Breast epithelium (tissue), 4 donors: ENCODE results near the gene MECR. TPM values are rescaled to one million over a fixed set of nuclear protein-coding genes. Genes with fewer than 3 reads are reported as not detected.

Experiments used
- DNase-seq, 2 donors: peaks; one replicate each; pipeline ENCODE4 v3.0.0-alpha.2; 2019; ENCODE audit warnings: low spot score in 2 of 2
- H3K27ac ChIP-seq, 2 donors: fragments of 200-600 bp; sonication (generic) in 1 of 2; one replicate each; pipeline ENCODE4 v1.5.1; 2016 to 2019; ENCODE audit warnings: mild to moderate bottlenecking in 1 of 2
- H3K27me3 ChIP-seq, 2 donors: fragments of 200-600 bp; sonication (generic) in 1 of 2; one replicate each; pipeline versions ENCODE4 v1.5.1 to v1.6.0; 2017 to 2019; ENCODE audit warnings: control low read depth in 1 of 2, mild to moderate bottlenecking in 1 of 2
- H3K36me3 ChIP-seq: fragments of 200-600 bp; one replicate; pipeline ENCODE4 v1.5.1; 2019
- H3K4me1 ChIP-seq, 2 donors: fragments of 200-600 bp; sonication (generic); one replicate each; pipeline ENCODE4 v1.5.1; 2016 to 2019; ENCODE audit warnings: control low read depth in 1 of 2
- H3K4me3 ChIP-seq, 3 donors: fragments of 200-600 bp; sonication (generic); 1 replicate in 2 of 3; 2 replicates in 1 of 3; pipeline ENCODE4 v1.5.1; 2016 to 2019; ENCODE audit warnings: mild to moderate bottlenecking in 3 of 3, moderate library complexity in 2 of 3
- H3K9me3 ChIP-seq, 2 donors: fragments of 200-600 bp; sonication (generic) in 1 of 2; one replicate each; pipeline ENCODE4 v1.5.1; 2016 to 2019; ENCODE audit warnings: control low read depth in 1 of 2
- CTCF ChIP-seq, 3 donors: fragments of 450-650 bp; IDR thresholded peaks; one replicate each; pipeline ENCODE4 v1.5.1; 2016 to 2017; ENCODE audit warnings: antibody characterized with exemption in 3 of 3, mild to moderate bottlenecking in 3 of 3, moderate library complexity in 3 of 3
- POLR2A ChIP-seq: fragments of 450-650 bp; IDR thresholded peaks from one replicate; pipeline ENCODE4 v1.6.1; 2016; ENCODE audit warnings: antibody characterized with exemption, mild to moderate bottlenecking, moderate library complexity
- POLR2AphosphoS5 ChIP-seq, 3 donors: sonication (generic); formaldehyde crosslinking; IDR thresholded peaks; one replicate each; pipeline ENCODE4 v1.6.1; 2017; ENCODE audit warnings: antibody characterized with exemption in 3 of 3
- intact Hi-C: fragments of 100-400 bp; cut with DNase I; formaldehyde crosslinking; loops from one replicate; pipeline ENCODE4 v1.15.1; 2023; ENCODE audit warnings: low total_unique reads
- total RNA-seq, 3 donors: library from RNA; depleted of rRNA; stranded (reverse); fragments of >200 nt; gene quantifications; one replicate each; pipeline ENCODE4 v1.1.0, GENCODE V29; 2016

MECR gene
- total RNA-seq, 3 donors from 2014 or later, result 21.0 to 23.3 (median 21.3) TPM

- no peak for TF ChIP-seq CTCF (IDR thresholded peaks at IDR 0.05)
- Histone ChIP-seq H3K27me3 (no peaks in the 10 kb centered on the region), H3K9me3 (no peaks in the 10 kb centered on the region), H3K4me3 (no peak overlapping the region), H3K27ac (no peak overlapping the region), H3K4me1 (no peaks in the 10 kb centered on the region), H3K36me3 (peaks cover 4% of the 10 kb centered on the region)
- DNase-seq, result no peak
- intact Hi-C loops, result loop anchor here (10.0 kb wide), 2 partner anchors 304 to 434 kb away; no protein-coding TSS in a partner anchor
Measured at GRCh38 chr1:29209173-29209572, 21.6 kb downstream of the MECR start.

GRCh38 chr1:29208442-29208841 is 22.3 kb downstream of the MECR start:
- TF ChIP-seq POLR2A (no peak), CTCF (IDR thresholded peaks at IDR 0.05) (no peak), POLR2AphosphoS5 (IDR thresholded peaks at IDR 0.05) (no peak)
- peaks cover 4% of the 10 kb centered on the region for H3K36me3 ChIP-seq
- H3K4me1 ChIP-seq, result no peaks in the 10 kb centered on the region
- no peaks in the 10 kb centered on the region for H3K9me3 ChIP-seq
- intact Hi-C loops, result loop anchor here (10.0 kb wide), 2 partner anchors 304 to 434 kb away; no protein-coding TSS in a partner anchor
- DNase-seq, result no peak
- no peak overlapping the region for H3K4me3 ChIP-seq
- no peak overlapping the region for H3K27ac ChIP-seq
- no peaks in the 10 kb centered on the region for H3K27me3 ChIP-seq

GRCh38 chr1:29202584-29203340 is 28.0 kb downstream of the MECR start:
- TF ChIP-seq POLR2AphosphoS5 (IDR thresholded peaks at IDR 0.05) (peak; percentile 92 to 94 (median 94)), POLR2A (no peak), CTCF (IDR thresholded peaks at IDR 0.05) (peak; percentile 96 to 99 (median 97))
- Histone ChIP-seq H3K36me3 (peaks cover 4% of the 10 kb centered on the region), H3K9me3 (no peaks in the 10 kb centered on the region), H3K4me1 (peaks cover 5 to 6% of the 10 kb centered on the region in 2 donors), H3K27ac (peak overlapping the region; percentile 92 to 93), H3K4me3 (peak overlapping the region in 1 of 3 donors; percentile 35), H3K27me3 (no peaks in the 10 kb centered on the region)
- intact Hi-C loops, result loop anchor here (10.0 kb wide), 2 partner anchors 298 to 428 kb away; no protein-coding TSS in a partner anchor
- DNase-seq, result peak; percentile 94 to 97

- DNase-seq, result no peak
- Histone ChIP-seq H3K36me3 (peaks cover 4% of the 10 kb centered on the region), H3K27me3 (no peaks in the 10 kb centered on the region), H3K4me3 (no peak overlapping the region), H3K9me3 (no peaks in the 10 kb centered on the region), H3K4me1 (peaks cover 5 to 6% of the 10 kb centered on the region in 2 donors), H3K27ac (peak overlapping the region; percentile 92 to 93)
- TF ChIP-seq POLR2A (no peak), POLR2AphosphoS5 (IDR thresholded peaks at IDR 0.05) (no peak), CTCF (IDR thresholded peaks at IDR 0.05) (no peak)
- intact Hi-C loops, result loop anchor here (10.0 kb wide), 2 partner anchors 297 to 427 kb away; no protein-coding TSS in a partner anchor
Measured at GRCh38 chr1:29202053-29202452, 28.7 kb downstream of the MECR start.

- no peak overlapping the region for H3K4me3 ChIP-seq
- H3K9me3 ChIP-seq, result no peaks in the 10 kb centered on the region
- H3K4me1 ChIP-seq, result peaks cover 5 to 6% of the 10 kb centered on the region in 2 donors
- intact Hi-C loops, result loop anchor here (10.0 kb wide), 2 partner anchors 297 to 427 kb away; no protein-coding TSS in a partner anchor
- no peaks in the 10 kb centered on the region for H3K27me3 ChIP-seq
- peaks cover 4% of the 10 kb centered on the region for H3K36me3 ChIP-seq
- DNase-seq, result no peak
- peak overlapping the region; percentile 92 to 93 for H3K27ac ChIP-seq
- no peak for TF ChIP-seq POLR2A
- TF ChIP-seq CTCF (IDR thresholded peaks at IDR 0.05), result no peak
- TF ChIP-seq POLR2AphosphoS5 (IDR thresholded peaks at IDR 0.05), result no peak
Measured at GRCh38 chr1:29201595-29202051, 29.1 kb downstream of the MECR start.
